GM12878 (cell line): Measurements from ENCODE around the gene MBD3L5.
"Not testable (repeated sequence)": the region's sequence is repeated elsewhere in the genome, so short reads cannot be mapped to it uniquely, and the experiment has no call there.

Experiments used
- CBFB ChIP-seq: IDR thresholded peaks from 2 replicates; pipeline ENCODE4 v1.6.1; 2016; ENCODE audit warnings: antibody characterized with exemption, low read depth
- CREB1 ChIP-seq: IDR thresholded peaks from 2 replicates; pipeline ENCODE4 v1.6.1; 2012; ENCODE audit warnings: low read depth, mild to moderate bottlenecking, inconsistent platforms
- CTCF ChIP-seq, 3 experiments: IDR thresholded peaks in 2 of 3; conservative IDR thresholded peaks in 1 of 3; 2 replicates each; pipeline ENCODE4 v1.5.1; 2011; ENCODE audit warnings: low read depth in 3 of 3, low read length in 3 of 3, mild to moderate bottlenecking in 3 of 3, control low read depth in 2 of 3, moderate library complexity in 2 of 3, inconsistent platforms in 1 of 3, mixed read lengths in 1 of 3; ENCODE audit not compliant: control insufficient read depth in 2 of 3, insufficient read depth in 1 of 3; ENCODE audit errors: extremely low read depth in 1 of 3
- EZH2 ChIP-seq: IDR thresholded peaks from 2 replicates; pipeline ENCODE4 v1.6.1; 2012; ENCODE audit warnings: low read depth, mild to moderate bottlenecking, control low read depth, inconsistent platforms, low read length, borderline replicate concordance; ENCODE audit not compliant: control insufficient read depth
- MYC ChIP-seq: IDR thresholded peaks from 2 replicates; pipeline ENCODE4 v1.6.1; 2011; ENCODE audit warnings: mild to moderate bottlenecking, low read length, moderate library complexity, inconsistent platforms; ENCODE audit not compliant: insufficient read depth, insufficient replicate concordance, insufficient read length, severe bottlenecking
- POLR2A ChIP-seq: IDR thresholded peaks from 2 replicates; pipeline ENCODE4 v1.6.1; 2011; ENCODE audit warnings: low read depth, mild to moderate bottlenecking, low read length
- POLR2AphosphoS5 ChIP-seq: IDR thresholded peaks from 2 replicates; pipeline ENCODE4 v1.6.1; 2011; ENCODE audit warnings: mild to moderate bottlenecking, low read length, inconsistent platforms
- RAD21 ChIP-seq: IDR thresholded peaks from 2 replicates; pipeline ENCODE4 v1.6.1; 2011; ENCODE audit warnings: mild to moderate bottlenecking, low read depth, low read length, moderate library complexity; ENCODE audit not compliant: insufficient read depth
- RFX5 ChIP-seq: IDR thresholded peaks from 2 replicates; pipeline ENCODE4 v1.6.1; 2011; ENCODE audit warnings: low read depth, low read length, improper control_type of control experiment
- SMC3 ChIP-seq: IDR thresholded peaks from 2 replicates; pipeline ENCODE4 v1.6.1; 2011; ENCODE audit warnings: low read length, improper control_type of control experiment, borderline replicate concordance
- SRF ChIP-seq, 2 experiments: IDR thresholded peaks; 2 replicates each; pipeline ENCODE4 v1.6.1; 2011; ENCODE audit warnings: low read depth in 2 of 2, low read length in 2 of 2, mild to moderate bottlenecking in 1 of 2, moderate library complexity in 1 of 2

- TF ChIP-seq RFX5; CTCF (IDR thresholded peaks at IDR 0.05 in 2 of 3, conservative IDR thresholded peaks at IDR 0.05 in 1 of 3; ENCODE audit: control insufficient read depth in 2 of 3, extremely low read depth in 1 of 3, insufficient read depth in 1 of 3, low read depth in 3 of 3, low read length in 3 of 3); MYC; CREB1; RAD21; SRF (IDR thresholded peaks at IDR 0.05; ENCODE audit: low read depth in 2 of 2, low read length in 2 of 2); EZH2; SMC3; POLR2A; POLR2AphosphoS5; CBFB: not testable (repeated sequence)
Measured at GRCh38 chr19:7052896-7053295, 22.5 kb downstream of the MBD3L5 start.
